SK-N-SH (cell line): Measurements from ENCODE around the gene ADAMTS14.

ENCODE experiments used
- POLR2AphosphoS5 ChIP-seq: IDR thresholded peaks from 2 replicates; pipeline ENCODE4 v1.6.1; 2012; ENCODE audit warnings: low read depth, low read length
- SIN3A ChIP-seq: IDR thresholded peaks from 2 replicates; pipeline ENCODE4 v1.6.1; 2012; ENCODE audit warnings: low read depth, mild to moderate bottlenecking, low read length, moderate library complexity, borderline replicate concordance

DNA sequence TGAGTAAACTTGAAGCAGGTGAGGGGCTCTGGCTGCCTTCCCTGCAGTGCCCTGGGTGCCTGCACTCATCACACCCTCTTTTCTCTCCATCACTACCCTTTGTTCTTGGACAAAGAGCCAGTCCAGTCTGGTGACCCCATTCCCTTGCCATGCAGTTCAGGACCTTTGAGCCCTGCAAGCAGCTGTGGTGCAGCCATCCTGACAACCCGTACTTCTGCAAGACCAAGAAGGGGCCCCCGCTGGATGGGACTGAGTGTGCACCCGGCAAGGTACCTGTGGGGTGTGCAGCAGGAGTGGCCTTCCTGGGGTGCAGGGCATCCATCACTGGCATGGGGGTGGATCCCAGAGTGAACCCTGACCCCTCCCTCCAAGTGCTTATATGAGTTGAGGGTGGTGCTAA is 64.2 kb downstream of the ADAMTS14 start:
- no peak for TF ChIP-seq POLR2AphosphoS5
- TF ChIP-seq SIN3A: no peak
